Testis (tissue), 2 donors: ENCODE data around the gene TUBGCP5.

Experiments used
- CTCF ChIP-seq, 3 experiments: fragments of 450-650 bp in 2 of 3; fragments of 200-600 bp in 1 of 3; sonication (generic) in 1 of 3; IDR thresholded peaks; one replicate each; pipeline ENCODE4 v1.5.1; 2016 to 2019; ENCODE audit warnings: antibody characterized with exemption in 3 of 3, mild to moderate bottlenecking in 2 of 3, moderate library complexity in 1 of 3
- POLR2A ChIP-seq: fragments of 450-650 bp; IDR thresholded peaks from one replicate; pipeline ENCODE4 v1.6.1; 2017; ENCODE audit warnings: antibody characterized with exemption, mild to moderate bottlenecking, moderate library complexity

DNA sequence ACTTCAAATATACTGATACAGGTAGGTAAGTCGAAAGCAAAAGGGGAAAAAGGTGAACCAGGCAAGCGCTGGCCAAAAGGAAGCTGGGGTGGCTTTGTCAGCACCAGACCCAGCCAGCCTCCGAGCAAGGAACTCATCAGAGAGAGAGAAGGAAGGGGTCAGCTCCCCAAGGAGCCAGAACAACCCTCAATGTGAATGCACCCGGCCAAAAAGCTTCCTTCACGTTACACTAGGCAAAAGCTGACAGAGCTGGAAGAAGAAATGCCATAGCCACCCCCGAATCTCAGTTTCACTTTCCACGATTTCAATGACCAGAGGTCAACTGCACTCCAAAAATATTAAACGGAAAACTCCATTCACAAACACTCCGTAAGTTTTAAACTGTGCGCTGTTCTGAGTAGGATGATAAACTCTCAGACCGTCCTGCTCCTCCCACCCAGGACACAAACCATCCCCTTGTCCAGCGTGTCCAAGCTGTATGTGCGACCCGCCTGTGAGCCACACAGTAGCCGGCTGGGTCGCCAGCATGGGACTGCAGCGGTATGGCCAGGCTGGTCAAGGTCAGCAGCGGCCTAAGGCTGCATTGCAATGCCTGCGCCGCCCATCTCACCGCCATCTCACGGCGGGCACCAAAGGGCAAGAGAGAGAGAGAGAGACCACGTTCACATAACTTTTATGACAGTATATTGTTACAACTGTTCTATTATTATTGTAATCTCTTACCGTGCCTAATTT, 88.9 kb downstream of the TUBGCP5 start:
- TF ChIP-seq POLR2A (no peak), CTCF (IDR thresholded peaks at IDR 0.05) (no peak)
